ENCODE results near the gene CSHL1. TPM values are rescaled to one million over a fixed set of nuclear protein-coding genes. Genes with fewer than 3 reads are reported as not detected.
A peak's percentile ranks its signal among the peaks of the same experiment; 100 is the strongest.

The CSHL1 gene
- total and polyA plus RNA-seq, 2 donors (not counting 1 experiment from before 2014, with no cell fraction given), result not detected

- Histone ChIP-seq H3K27ac (ENCODE audit: low read length in 2 of 2) (peak overlapping the region; percentile 83 to 85), H3K4me3 (ENCODE audit: control extremely low read depth in 1 of 5, extremely low read depth in 1 of 5, insufficient read depth in 1 of 5, low read depth in 2 of 5, low read length in 4 of 5) (peak overlapping the region; percentile 80 to 100 (median 97)), H4K20me1 (ENCODE audit: control insufficient read depth, insufficient read depth, low read length, poor library complexity, severe bottlenecking) (peaks cover 46% of the 10 kb centered on the region), H3K27me3 (replicated peaks in 1 of 4; ENCODE audit: control extremely low read depth in 1 of 4, control insufficient read depth in 3 of 4, insufficient read depth in 4 of 4, low read length in 3 of 4) (no peaks in the 10 kb centered on the region), H3K79me2 (ENCODE audit: control insufficient read depth, insufficient read depth, low read length) (peaks cover 84% of the 10 kb centered on the region), H3K9ac (ENCODE audit: low read length) (peak overlapping the region; percentile 97), H3K4me1 (ENCODE audit: control insufficient read depth in 2 of 2, insufficient read depth in 2 of 2, low read length in 2 of 2) (peaks cover 72 to 85% of the 10 kb centered on the region in 2 donors), H2AFZ (ENCODE audit: insufficient read depth, low read depth, low read length, poor library complexity, severe bottlenecking) (no peak overlapping the region), H3K4me2 (replicated peaks; ENCODE audit: low read depth, low read length, poor library complexity, severe bottlenecking) (peak overlapping the region; percentile 97), H3K9me3 (ENCODE audit: control extremely low read depth in 1 of 3, control insufficient read depth in 2 of 3, insufficient read depth in 1 of 3, low read length in 2 of 3) (peaks cover 0 to 5% (median 0%) of the 10 kb centered on the region in 3 donors), H3K36me3 (replicated peaks in 1 of 2; ENCODE audit: control extremely low read depth in 1 of 2, control insufficient read depth in 1 of 2, extremely low read depth in 1 of 2, insufficient read depth in 2 of 2, low read length in 1 of 2) (peaks cover 0 to 51% of the 10 kb centered on the region in 2 experiments)
- Mint-ChIP-seq H3K9me3 (ENCODE audit: insufficient read depth) (no peaks in the 10 kb centered on the region), H3K27me3 (no peaks in the 10 kb centered on the region), H3K4me1 (peaks cover 86% of the 10 kb centered on the region), H3K27ac (peak overlapping the region; percentile 97), H3K4me3 (peak overlapping the region; percentile 99)
- DNase-seq, result peak; percentile 77
- peak; percentile 39 for ATAC-seq (ENCODE audit: low read depth)
- POLR2A ChIA-PET, result interaction anchor here (1.0 to 12.1 kb wide), 10 partner anchors 9 to 89 kb away, joined by 3 to 360 read pairs (median 8); partner anchors contain the start of genes GH1, ICAM2 and PRR29
- TF ChIP-seq EZH2 (IDR thresholded peaks at IDR 0.05; ENCODE audit: borderline replicate concordance, insufficient read depth, low read depth, low read length, poor library complexity, severe bottlenecking), result no peak
- TF ChIP-seq CTCF (IDR thresholded peaks at IDR 0.05), result no peak
- WGBS (ENCODE audit: insufficient coverage), result 16% methylated on average over 15 of the region's 16 CpGs
- intact Hi-C loops (cut with micrococcal nuclease), result loop anchor here (1.0 to 5.0 kb wide), 3 partner anchors 12 to 566 kb away; partner anchors contain the start of genes ICAM2 and POLG2
- CTCF ChIA-PET, result interaction anchor here (0.7 to 26.0 kb wide), 12 partner anchors 9 to 202 kb away, joined by 3 to 834 read pairs (median 6); partner anchors contain the start of genes GH1 and ICAM2
Measured at GRCh38 chr17:63930951-63931575, 20.0 kb upstream of the CSHL1 start.
